Esophagus squamous epithelium (tissue), 5 donors: Measurements from ENCODE around the gene ZNF174. TPM values are rescaled to one million over a fixed set of nuclear protein-coding genes. Genes with fewer than 3 reads are reported as not detected.

Experiments
- DNase-seq: peaks from one replicate; lab custom pipeline; 2025; lab: John Stamatoyannopoulos, UW
- H3K27ac ChIP-seq, 4 donors: fragments of 200-600 bp; sonication (generic); one replicate each; pipeline ENCODE4 v1.5.1; 2016 to 2019; ENCODE audit warnings: mild to moderate bottlenecking in 1 of 4
- H3K27me3 ChIP-seq, 4 donors: fragments of 200-600 bp; sonication (generic); 1 replicate in 3 of 4; 2 replicates in 1 of 4; pipeline versions ENCODE4 v1.5.1 to v1.6.0; 2017 to 2021; ENCODE audit warnings: antibody characterized with exemption in 1 of 4
- H3K36me3 ChIP-seq, 3 donors: fragments of 200-600 bp; sonication (generic); one replicate each; pipeline ENCODE4 v1.5.1; 2016 to 2019
- H3K4me1 ChIP-seq, 3 donors: fragments of 200-600 bp; sonication (generic); one replicate each; pipeline ENCODE4 v1.5.1; 2017 to 2019
- H3K4me3 ChIP-seq, 4 donors: fragments of 200-600 bp; sonication (generic); 1 replicate in 3 of 4; 2 replicates in 1 of 4; pipeline ENCODE4 v1.5.1; 2016 to 2019; ENCODE audit warnings: mild to moderate bottlenecking in 2 of 4, moderate library complexity in 1 of 4
- H3K9me3 ChIP-seq, 3 donors: fragments of 200-600 bp; sonication (generic); one replicate each; pipeline ENCODE4 v1.5.1; 2016 to 2019
- CTCF ChIP-seq, 6 experiments: fragments of 450-650 bp in 4 of 6; fragments of 200-600 bp in 2 of 6; sonication (generic) in 2 of 6; IDR thresholded peaks; one replicate each; pipeline ENCODE4 v1.5.1; 2016 to 2019; ENCODE audit warnings: antibody characterized with exemption in 6 of 6, mild to moderate bottlenecking in 4 of 6, moderate library complexity in 4 of 6
- POLR2A ChIP-seq, 4 donors: fragments of 450-650 bp; IDR thresholded peaks; one replicate each; pipeline ENCODE4 v1.6.1; 2017; ENCODE audit warnings: antibody characterized with exemption in 4 of 4, mild to moderate bottlenecking in 4 of 4, moderate library complexity in 3 of 4
- WGBS, 2 donors: methylation state at CpG; one replicate each; pipeline ENCODE4 v1.1.5; 2018; 5-methylcytosine and 5-hydroxymethylcytosine counted together
- intact Hi-C: fragments of 100-400 bp; cut with DNase I; formaldehyde crosslinking; loops from one replicate; pipeline ENCODE4 v1.15.0; 2022
- total RNA-seq, 4 donors: library from RNA; depleted of rRNA; stranded (reverse); fragments of >200 nt; gene quantifications; one replicate each; pipeline ENCODE4 v1.1.0, GENCODE V29; 2016
- donor health status: DM: yes; HTN: yes; CAD: no.

The ZNF174 gene
- total RNA-seq, 4 donors from 2014 or later, result 5.8 to 13.0 (median 9.3) TPM

- H3K4me3 ChIP-seq, result peak within 1 kb of the TSS; percentile 50 to 73 (median 56)
- intact Hi-C loops, result no loop called here
- TF ChIP-seq CTCF (IDR thresholded peaks at IDR 0.05) (no peak), POLR2A (IDR thresholded peaks at IDR 0.05) (no peak)
- no peak for DNase-seq
- no peaks in the 10 kb centered on the region for H3K27me3 ChIP-seq
- H3K9me3 ChIP-seq, result peaks cover 0 to 27% (median 6%) of the 10 kb centered on the region in 3 donors
- peaks cover 0 to 38% (median 0%) of the 10 kb centered on the region in 3 donors for H3K36me3 ChIP-seq
- 36 to 50% methylated on average over 14 to 40 of the region's 61 CpGs for WGBS, 2 donors
- H3K4me1 ChIP-seq, result peaks cover 0 to 21% (median 6%) of the 10 kb centered on the region in 3 donors
- H3K27ac ChIP-seq, result peak within 1 kb of the TSS; percentile 77 to 83 (median 82)
These were observed 42.4 kb downstream of the ZNF174 start, which contains the start of the genes NAA60 and ZNF597 for GRCh38 chr16:3443108-3444031. Gene NAA60, plus strand, starts transcription at chr16:3443680. Its CDS starts 32,548 bp downstream, at chr16:3476228. Gene ZNF597, minus strand, starts transcription at chr16:3443504. Its CDS starts 351 bp downstream, at chr16:3443153.

GRCh38 chr16:3444032-3444388 lies 43.0 kb downstream of the ZNF174 start:
- TF ChIP-seq POLR2A (IDR thresholded peaks at IDR 0.05) (no peak), CTCF (IDR thresholded peaks at IDR 0.05) (peak in 1 of 6 experiments; percentile 52)
- intact Hi-C loops, result no loop called here
- peaks cover 0 to 21% (median 6%) of the 10 kb centered on the region in 3 donors for H3K4me1 ChIP-seq
- WGBS, 2 donors, result 55 to 57% methylated on average over 5 to 10 of the region's 10 CpGs
- H3K9me3 ChIP-seq, result peaks cover 0 to 20% (median 5%) of the 10 kb centered on the region in 3 donors
- H3K27me3 ChIP-seq, result no peaks in the 10 kb centered on the region
- peak overlapping the region; percentile 50 to 73 (median 56) for H3K4me3 ChIP-seq
- peak overlapping the region; percentile 77 to 83 (median 82) for H3K27ac ChIP-seq
- no peak for DNase-seq
- peaks cover 0 to 38% (median 0%) of the 10 kb centered on the region in 3 donors for H3K36me3 ChIP-seq

GRCh38 chr16:3454093-3454492 lies 53.1 kb downstream of the ZNF174 start:
- intact Hi-C loops, result no loop called here
- TF ChIP-seq POLR2A (IDR thresholded peaks at IDR 0.05) (no peak), CTCF (IDR thresholded peaks at IDR 0.05) (no peak)
- Histone ChIP-seq H3K4me1 (peaks cover 13 to 29% (median 21%) of the 10 kb centered on the region in 3 donors), H3K36me3 (peaks cover 0 to 32% (median 0%) of the 10 kb centered on the region in 3 donors), H3K27ac (no peak overlapping the region), H3K4me3 (no peak overlapping the region), H3K9me3 (no peaks in the 10 kb centered on the region), H3K27me3 (no peaks in the 10 kb centered on the region)
- no peak for DNase-seq
- WGBS, 2 donors, result 73 to 92% methylated on average over 5 of the region's 5 CpGs

DNA sequence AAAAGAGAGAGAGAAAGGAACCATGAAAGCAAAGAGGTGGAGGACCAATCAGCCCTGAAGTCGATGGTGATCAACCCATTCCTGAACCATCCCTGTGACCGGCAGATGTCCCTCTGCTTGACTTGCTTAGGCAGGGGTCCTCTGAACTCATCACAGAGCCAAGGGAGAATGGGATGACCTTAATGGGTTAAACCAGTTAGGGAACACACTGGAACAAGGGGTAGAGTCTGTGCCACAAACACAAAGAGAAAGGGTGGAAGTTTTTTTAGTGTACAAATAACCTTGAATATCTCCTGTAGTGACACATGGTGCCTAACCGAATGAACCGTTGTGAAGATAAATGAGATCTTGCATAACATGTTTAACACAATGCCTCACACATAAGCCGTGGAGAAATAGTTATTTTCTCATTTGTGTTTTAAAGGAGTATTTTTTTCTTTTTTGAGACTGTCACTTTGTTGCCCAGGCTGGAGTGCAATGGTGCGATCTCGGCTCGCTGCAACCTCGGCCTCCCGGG lies 53.7 kb downstream of the ZNF174 start:
- H3K4me3 ChIP-seq, result no peak overlapping the region
- H3K27ac ChIP-seq, result no peak overlapping the region
- no peak for DNase-seq
- H3K9me3 ChIP-seq, result no peaks in the 10 kb centered on the region
- TF ChIP-seq POLR2A (IDR thresholded peaks at IDR 0.05) (no peak), CTCF (IDR thresholded peaks at IDR 0.05) (no peak)
- H3K4me1 ChIP-seq, result peaks cover 19 to 35% (median 27%) of the 10 kb centered on the region in 3 donors
- peaks cover 0 to 27% (median 0%) of the 10 kb centered on the region in 3 donors for H3K36me3 ChIP-seq
- intact Hi-C loops, result no loop called here
- no peaks in the 10 kb centered on the region for H3K27me3 ChIP-seq
- whole genome bisulfite sequencing, 2 donors, result 64 to 83% methylated on average over 10 of the region's 10 CpGs
